Endothelial cell of umbilical vein (primary cell): ENCODE measurements around the gene USH1G. TPM values are rescaled to one million over a fixed set of nuclear protein-coding genes. Genes with fewer than 3 reads are reported as not detected.
"Not testable (repeated sequence)": the region's sequence is repeated elsewhere in the genome, so short reads cannot be mapped to it uniquely, and the experiment has no call there.

Source experiments
- BruUV-seq: library from RNA; stranded (reverse); fragments of 400-500 nt; replicated peaks from 2 replicates; lab custom pipeline; 2021; lab: Mats Ljungman, UMichigan
- CTCF ChIA-PET: fragments of 300-600, 350-600 bp; sonication (Branson Sonifier 250); formaldehyde crosslinking; loops from one replicate; lab custom pipeline; 2021; ENCODE audit warnings: antibody characterized with exemption, inconsistent platforms; lab: Charles Lee
- POLR2A ChIA-PET: fragments of 300-600, 350-600 bp; sonication (Branson Sonifier 250); formaldehyde crosslinking; loops from one replicate; lab custom pipeline; 2021; ENCODE audit warnings: antibody characterized with exemption, inconsistent platforms; lab: Charles Lee
- DNase-seq: peaks from one replicate; pipeline ENCODE4 v3.0.0-alpha.2; 2011; ENCODE audit warnings: low read depth, low spot score
- FAIRE-seq: peaks from 2 replicates; lab custom pipeline; 2011; peaks lifted over from hg19 to GRCh38; lab: Jason Lieb, UNC
- H2AFZ ChIP-seq: 2 replicates; pipeline ENCODE4 v1.6.0; 2012; ENCODE audit warnings: low read depth, low read length, control low read depth, inconsistent platforms
- H3K27ac ChIP-seq: 2 replicates; pipeline ENCODE4 v1.5.1; 2011; ENCODE audit warnings: low read depth, mild to moderate bottlenecking, control low read depth, low read length, moderate library complexity; ENCODE audit not compliant: insufficient read depth
- H3K27me3 ChIP-seq, 2 experiments: 2 replicates each; pipeline versions ENCODE4 v1.6.0 to v1.6.1; 2011; ENCODE audit warnings: low read length in 2 of 2, mixed read lengths in 1 of 2; ENCODE audit not compliant: control insufficient read depth in 2 of 2, insufficient read depth in 2 of 2
- H3K36me3 ChIP-seq, 2 experiments: 2 replicates in 1 of 2; 3 replicates in 1 of 2; pipeline ENCODE4 v1.5.1; 2011; ENCODE audit warnings: low read length in 2 of 2, mild to moderate bottlenecking in 1 of 2, moderate library complexity in 1 of 2; ENCODE audit not compliant: control insufficient read depth in 2 of 2, insufficient read depth in 2 of 2; ENCODE audit errors: extremely low read depth in 1 of 2
- H3K4me1 ChIP-seq: 3 replicates; pipeline ENCODE4 v1.5.1; 2011; ENCODE audit warnings: mild to moderate bottlenecking, low read length; ENCODE audit not compliant: control insufficient read depth, insufficient read depth; ENCODE audit errors: extremely low read depth
- H3K4me2 ChIP-seq: 2 replicates; pipeline ENCODE4 v1.6.1; 2011; ENCODE audit warnings: low read length, control low read depth, mixed read lengths; ENCODE audit not compliant: insufficient read depth
- H3K4me3 ChIP-seq, 3 experiments: fragments of 200-600 bp in 1 of 3; sonication (generic), shearing (Covaris generic) in 1 of 3; replicated peaks in 1 of 3; 2 replicates each; pipeline ENCODE4 v1.5.1; 2011 to 2016; ENCODE audit warnings: control low read depth in 3 of 3, low read length in 3 of 3, mild to moderate bottlenecking in 2 of 3, inconsistent platforms in 1 of 3, low read depth in 1 of 3, moderate library complexity in 1 of 3; ENCODE audit not compliant: insufficient read depth in 1 of 3
- H3K79me2 ChIP-seq: 2 replicates; pipeline ENCODE4 v1.6.0; 2012; ENCODE audit warnings: low read length, inconsistent platforms; ENCODE audit not compliant: control insufficient read depth, insufficient read depth
- H3K9ac ChIP-seq: replicated peaks from 2 replicates; pipeline ENCODE3; 2011; ENCODE audit warnings: low read length, control low read depth; ENCODE audit not compliant: insufficient read depth; ENCODE audit errors: extremely low read depth
- H3K9me1 ChIP-seq: replicated peaks from 3 replicates; pipeline ENCODE4 v1.6.0; 2011; ENCODE audit warnings: mild to moderate bottlenecking, low read length; ENCODE audit not compliant: control insufficient read depth, insufficient read depth; ENCODE audit errors: extremely low read depth
- H3K9me3 ChIP-seq: replicated peaks from 2 replicates; pipeline ENCODE4 v1.5.1; 2012; ENCODE audit warnings: low read length, inconsistent platforms; ENCODE audit not compliant: control insufficient read depth, insufficient read depth
- H4K20me1 ChIP-seq: replicated peaks from 2 replicates; pipeline ENCODE3; 2011; ENCODE audit warnings: mild to moderate bottlenecking, low read length; ENCODE audit not compliant: control insufficient read depth, insufficient read depth; ENCODE audit errors: extremely low read depth
- EZH2 ChIP-seq: IDR thresholded peaks from 2 replicates; pipeline ENCODE4 v1.6.1; 2012; ENCODE audit warnings: borderline replicate concordance, low read depth, mild to moderate bottlenecking, moderate library complexity, low read length, inconsistent platforms; ENCODE audit not compliant: severe bottlenecking
- FOS ChIP-seq: IDR thresholded peaks from 2 replicates; pipeline ENCODE4 v1.6.1; 2011; ENCODE audit warnings: mild to moderate bottlenecking, low read length, moderate library complexity, borderline replicate concordance; ENCODE audit not compliant: insufficient read depth
- GATA2 ChIP-seq: IDR thresholded peaks from 2 replicates; pipeline ENCODE4 v1.7.0; 2011; ENCODE audit warnings: low read depth, mild to moderate bottlenecking, moderate library complexity, mixed read lengths, low read length; ENCODE audit not compliant: insufficient read length, insufficient read depth
- JUN ChIP-seq: IDR thresholded peaks from 2 replicates; pipeline ENCODE4 v1.6.1; 2011; ENCODE audit warnings: borderline replicate concordance, low read depth; ENCODE audit not compliant: insufficient read length, insufficient read depth
- MYC ChIP-seq: IDR thresholded peaks from one replicate; pipeline ENCODE4 v1.6.1; 2011; ENCODE audit warnings: mild to moderate bottlenecking, low read depth, low read length
- POLR2A ChIP-seq: IDR thresholded peaks from 2 replicates; pipeline ENCODE4 v1.6.1; 2012; ENCODE audit warnings: low read depth, mild to moderate bottlenecking, control low read depth, low read length
- POLR2AphosphoS5 ChIP-seq: IDR thresholded peaks from 2 replicates; pipeline ENCODE4 v1.6.1; 2012; ENCODE audit warnings: low read depth, mild to moderate bottlenecking, control low read depth, low read length, moderate library complexity; ENCODE audit not compliant: insufficient read depth
- dilution Hi-C: fragments of 300-500 bp; cut with MboI; formaldehyde crosslinking; loops from one replicate; pipeline ENCODE4 v1.15.0; 2019; ENCODE audit warnings: low sequenced_read_pairs; ENCODE audit not compliant: extremely low pct_ligation_motif_present
- intact Hi-C: fragments of 100-400 bp; cut with micrococcal nuclease; formaldehyde crosslinking; loops from one replicate; pipeline ENCODE4 v1.10.0; 2022
- polyA plus RNA-seq, 4 experiments: library from polyadenylated mRNA; depleted of rRNA in 3 of 4; stranded (reverse) in 3 of 4; unstranded in 1 of 4; fragments of >200 nt; gene quantifications; 2 replicates each; pipeline versions ENCODE4 v1.2.1 to v1.2.3, GENCODE V29; 2011 to 2012; ENCODE audit warnings: missing spikeins in 1 of 4
- total RNA-seq: library from RNA; stranded (reverse); gene quantifications from 2 replicates; pipeline ENCODE4 v1.2.3, GENCODE V29; 2021
- TF ChIP-seq, protein P1 (sequence below): IDR thresholded peaks from 2 replicates; pipeline ENCODE4 v1.6.1; 2011; ENCODE audit not compliant: insufficient read depth, insufficient read length
- TF ChIP-seq, protein P2 (sequence below), 2 donors: IDR thresholded peaks; 1 replicate in 1 of 2; 2 replicates in 1 of 2; pipeline ENCODE4 v1.5.1; 2011; ENCODE audit warnings: low read length in 2 of 2, mild to moderate bottlenecking in 2 of 2, moderate library complexity in 2 of 2, control low read depth in 1 of 2, inconsistent platforms in 1 of 2, low read depth in 1 of 2; ENCODE audit not compliant: insufficient read depth in 1 of 2; ENCODE audit errors: extremely low read depth in 1 of 2

The USH1G gene
- total and polyA plus RNA-seq, 2 donors (not counting 3 experiments of a cell fraction or from before 2014, with no cell fraction given): not detected

DNA sequence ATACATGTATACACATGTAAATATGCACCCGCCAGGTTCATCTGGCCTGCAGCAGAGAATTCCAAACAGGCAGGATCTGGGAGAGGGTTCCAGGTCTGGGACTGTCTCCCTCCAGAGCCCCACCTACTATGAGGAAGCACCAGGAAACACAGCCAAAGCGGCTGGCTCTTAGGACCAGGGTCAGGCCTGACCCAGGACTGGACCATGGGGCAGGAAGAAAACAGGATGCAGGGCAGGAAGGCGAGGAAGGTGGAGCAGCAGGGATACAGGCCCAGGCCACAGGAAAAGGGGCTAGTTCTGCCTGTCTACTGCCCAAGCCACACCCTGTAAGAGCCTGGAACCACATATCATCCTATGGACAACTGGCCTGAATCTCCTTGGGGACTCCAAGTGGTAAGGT, 47.3 kb upstream of the USH1G start:
- BruUV-seq: no TSS peak
- H2AFZ ChIP-seq: no peak overlapping the region
- CTCF ChIA-PET: interaction anchor here (6.9 kb wide), 1 partner anchor 9 kb away, joined by 63 read pairs; no protein-coding TSS in a partner anchor
- no peaks in the 10 kb centered on the region for H3K9me1 ChIP-seq
- no peaks in the 10 kb centered on the region for H3K79me2 ChIP-seq
- no peaks in the 10 kb centered on the region for H4K20me1 ChIP-seq
- POLR2A ChIA-PET: no interaction called here
- no peak overlapping the region for H3K9ac ChIP-seq
- H3K27me3 ChIP-seq: peaks cover 5% of the 10 kb centered on the region in 2 experiments
- no peak overlapping the region for H3K27ac ChIP-seq
- H3K4me3 ChIP-seq: no peak overlapping the region
- H3K4me2 ChIP-seq: no peak overlapping the region
- intact Hi-C loops (no loop called here), dilution Hi-C loops (no loop called here)
- FAIRE-seq (peak; percentile 80), DNase-seq (peak; percentile 24)
- H3K9me3 ChIP-seq: no peaks in the 10 kb centered on the region
- TF ChIP-seq EZH2 (no peak), POLR2A (no peak), JUN (no peak), MYC (no peak), GATA2 (no peak), POLR2AphosphoS5 (no peak), FOS (no peak)
- TF ChIP-seq, protein P1, sequence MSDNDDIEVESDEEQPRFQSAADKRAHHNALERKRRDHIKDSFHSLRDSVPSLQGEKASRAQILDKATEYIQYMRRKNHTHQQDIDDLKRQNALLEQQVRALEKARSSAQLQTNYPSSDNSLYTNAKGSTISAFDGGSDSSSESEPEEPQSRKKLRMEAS: no peak
- TF ChIP-seq, protein P2, sequence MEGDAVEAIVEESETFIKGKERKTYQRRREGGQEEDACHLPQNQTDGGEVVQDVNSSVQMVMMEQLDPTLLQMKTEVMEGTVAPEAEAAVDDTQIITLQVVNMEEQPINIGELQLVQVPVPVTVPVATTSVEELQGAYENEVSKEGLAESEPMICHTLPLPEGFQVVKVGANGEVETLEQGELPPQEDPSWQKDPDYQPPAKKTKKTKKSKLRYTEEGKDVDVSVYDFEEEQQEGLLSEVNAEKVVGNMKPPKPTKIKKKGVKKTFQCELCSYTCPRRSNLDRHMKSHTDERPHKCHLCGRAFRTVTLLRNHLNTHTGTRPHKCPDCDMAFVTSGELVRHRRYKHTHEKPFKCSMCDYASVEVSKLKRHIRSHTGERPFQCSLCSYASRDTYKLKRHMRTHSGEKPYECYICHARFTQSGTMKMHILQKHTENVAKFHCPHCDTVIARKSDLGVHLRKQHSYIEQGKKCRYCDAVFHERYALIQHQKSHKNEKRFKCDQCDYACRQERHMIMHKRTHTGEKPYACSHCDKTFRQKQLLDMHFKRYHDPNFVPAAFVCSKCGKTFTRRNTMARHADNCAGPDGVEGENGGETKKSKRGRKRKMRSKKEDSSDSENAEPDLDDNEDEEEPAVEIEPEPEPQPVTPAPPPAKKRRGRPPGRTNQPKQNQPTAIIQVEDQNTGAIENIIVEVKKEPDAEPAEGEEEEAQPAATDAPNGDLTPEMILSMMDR (IDR thresholded peaks at IDR 0.05; ENCODE audit: extremely low read depth in 1 of 2, insufficient read depth in 1 of 2, low read depth in 1 of 2, low read length in 2 of 2): no peak
- peaks cover 17% of the 10 kb centered on the region for H3K4me1 ChIP-seq
- no peaks in the 10 kb centered on the region for H3K36me3 ChIP-seq

DNA sequence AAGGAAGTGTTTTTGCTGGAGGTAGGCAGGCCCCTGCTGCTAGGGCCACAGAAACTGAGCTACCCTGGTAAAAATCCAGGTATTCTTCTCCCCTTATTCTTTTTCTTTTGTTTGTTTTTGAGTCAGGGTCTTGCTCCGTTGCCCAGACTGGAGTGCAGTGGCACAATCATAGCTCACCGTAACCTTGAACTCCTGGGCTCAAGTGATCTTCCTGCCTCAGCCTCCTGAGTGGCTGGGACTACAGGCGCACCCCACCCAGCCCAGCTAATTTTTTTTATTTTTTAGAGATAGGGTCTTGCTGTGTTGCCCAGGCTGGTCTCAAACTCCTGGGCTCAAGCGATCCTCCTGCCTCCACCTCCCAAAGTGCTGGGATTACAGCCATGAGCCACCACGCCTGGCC, 46.4 kb upstream of the USH1G start:
- dilution Hi-C loops, BruUV-seq: not testable (repeated sequence)

More for the DNA sequence above, 46.4 kb upstream of the USH1G start:
- FAIRE-seq, H3K27me3 ChIP-seq, H4K20me1 ChIP-seq, H3K4me2 ChIP-seq, H3K9me3 ChIP-seq, intact Hi-C loops, H3K79me2 ChIP-seq, H3K27ac ChIP-seq, H2AFZ ChIP-seq, H3K9me1 ChIP-seq, DNase-seq, H3K36me3 ChIP-seq, H3K4me3 ChIP-seq, H3K9ac ChIP-seq: not testable (repeated sequence)
- H3K4me1 ChIP-seq: peaks cover 17% of the 10 kb centered on the region
- ChIA-PET CTCF (interaction anchor here (0.9 to 6.9 kb wide), 4 partner anchors 8 to 144 kb away, joined by 4 to 63 read pairs (median 10); no protein-coding TSS in a partner anchor), POLR2A (interaction anchor here (0.7 kb wide), 1 partner anchor 86 kb away, joined by 4 read pairs; no protein-coding TSS in a partner anchor)
